ENCODE data around the gene WNT4. TPM values are rescaled to one million over a fixed set of nuclear protein-coding genes. Genes with fewer than 3 reads are reported as not detected.

WNT4 gene
- total RNA-seq, 1 experiment from 2014 or later, result 0.79 TPM

DNA sequence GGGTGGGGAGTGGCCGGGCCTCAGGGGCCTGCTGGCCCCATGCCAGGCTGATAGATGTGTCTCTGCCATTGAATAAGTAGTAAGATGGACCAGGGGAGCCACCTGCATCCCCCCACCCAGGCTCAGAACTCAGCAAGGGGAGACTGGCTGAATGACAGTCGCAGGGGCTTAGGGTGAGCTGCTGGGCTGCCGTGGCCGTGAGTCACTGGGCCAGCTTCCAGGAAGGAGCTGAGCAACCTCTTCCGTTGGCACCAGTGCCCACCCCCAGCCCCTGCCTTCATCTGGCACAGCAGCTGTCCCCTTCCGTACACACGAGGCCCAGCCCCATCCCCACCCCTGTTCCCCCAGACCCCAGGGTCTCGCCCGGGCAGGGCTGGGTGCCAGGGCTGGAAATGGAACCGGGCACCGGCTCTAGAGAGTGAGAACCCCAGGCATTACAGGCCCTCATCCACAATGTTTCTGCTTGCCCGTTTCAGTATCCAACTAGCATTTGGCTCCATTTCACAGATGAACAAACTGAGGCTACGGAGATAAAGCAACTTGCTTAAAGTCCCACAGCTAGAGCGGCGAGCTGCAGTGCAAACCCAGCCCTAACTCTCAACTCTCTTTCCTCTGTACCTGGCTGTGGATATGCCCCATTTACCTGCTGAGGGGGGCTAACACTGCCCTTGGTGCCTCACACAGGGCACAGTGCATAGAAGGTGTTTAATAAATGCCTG lies 10.2 kb downstream of the WNT4 start:
- Mint-ChIP-seq H3K27ac (ENCODE audit: unreplicated experiment) (no peak overlapping the region), H3K9me3 (ENCODE audit: unreplicated experiment) (no peaks in the 10 kb centered on the region), H3K27me3 (ENCODE audit: insufficient read depth, unreplicated experiment) (no peaks in the 10 kb centered on the region), H3K36me3 (ENCODE audit: insufficient read depth, unreplicated experiment) (peaks cover 13% of the 10 kb centered on the region), H3K4me1 (ENCODE audit: low read depth, unreplicated experiment) (no peaks in the 10 kb centered on the region), H3K4me3 (ENCODE audit: unreplicated experiment) (no peak overlapping the region)
- no peaks in the 10 kb centered on the region for H3K9me3 ChIP-seq
- H3K27me3 ChIP-seq (replicated peaks; ENCODE audit: control insufficient read depth, insufficient read depth, low read length), result no peaks in the 10 kb centered on the region; the same call in 1 of the 2 replicates
- TF ChIP-seq, protein P1, sequence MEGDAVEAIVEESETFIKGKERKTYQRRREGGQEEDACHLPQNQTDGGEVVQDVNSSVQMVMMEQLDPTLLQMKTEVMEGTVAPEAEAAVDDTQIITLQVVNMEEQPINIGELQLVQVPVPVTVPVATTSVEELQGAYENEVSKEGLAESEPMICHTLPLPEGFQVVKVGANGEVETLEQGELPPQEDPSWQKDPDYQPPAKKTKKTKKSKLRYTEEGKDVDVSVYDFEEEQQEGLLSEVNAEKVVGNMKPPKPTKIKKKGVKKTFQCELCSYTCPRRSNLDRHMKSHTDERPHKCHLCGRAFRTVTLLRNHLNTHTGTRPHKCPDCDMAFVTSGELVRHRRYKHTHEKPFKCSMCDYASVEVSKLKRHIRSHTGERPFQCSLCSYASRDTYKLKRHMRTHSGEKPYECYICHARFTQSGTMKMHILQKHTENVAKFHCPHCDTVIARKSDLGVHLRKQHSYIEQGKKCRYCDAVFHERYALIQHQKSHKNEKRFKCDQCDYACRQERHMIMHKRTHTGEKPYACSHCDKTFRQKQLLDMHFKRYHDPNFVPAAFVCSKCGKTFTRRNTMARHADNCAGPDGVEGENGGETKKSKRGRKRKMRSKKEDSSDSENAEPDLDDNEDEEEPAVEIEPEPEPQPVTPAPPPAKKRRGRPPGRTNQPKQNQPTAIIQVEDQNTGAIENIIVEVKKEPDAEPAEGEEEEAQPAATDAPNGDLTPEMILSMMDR (IDR thresholded peaks at IDR 0.05; ENCODE audit: insufficient read depth in 1 of 2, low read depth in 1 of 2, low read length in 1 of 2, severe bottlenecking in 1 of 2, unreplicated experiment in 1 of 2), result no peak
- intact Hi-C loops (cut with micrococcal nuclease; ENCODE audit: unreplicated experiment), result loop anchor here (1.0 to 5.0 kb wide), 2 partner anchors 145 to 284 kb away; no protein-coding TSS in a partner anchor
- ChIA-PET CTCF (interaction anchor here (0.6 kb wide), 1 partner anchor 282 kb away, joined by 3 read pairs; no protein-coding TSS in a partner anchor), POLR2A (no interaction called here)
- no TSS peak for BruUV-seq (replicated peaks)
- no peak for DNase-seq
- H3K36me3 ChIP-seq (ENCODE audit: control insufficient read depth, insufficient read depth, low read length), result no peaks in the 10 kb centered on the region
- no peaks in the 10 kb centered on the region for H3K4me1 ChIP-seq
- no peak overlapping the region for H3K4me3 ChIP-seq (ENCODE audit: low read depth, low read length)

DNA sequence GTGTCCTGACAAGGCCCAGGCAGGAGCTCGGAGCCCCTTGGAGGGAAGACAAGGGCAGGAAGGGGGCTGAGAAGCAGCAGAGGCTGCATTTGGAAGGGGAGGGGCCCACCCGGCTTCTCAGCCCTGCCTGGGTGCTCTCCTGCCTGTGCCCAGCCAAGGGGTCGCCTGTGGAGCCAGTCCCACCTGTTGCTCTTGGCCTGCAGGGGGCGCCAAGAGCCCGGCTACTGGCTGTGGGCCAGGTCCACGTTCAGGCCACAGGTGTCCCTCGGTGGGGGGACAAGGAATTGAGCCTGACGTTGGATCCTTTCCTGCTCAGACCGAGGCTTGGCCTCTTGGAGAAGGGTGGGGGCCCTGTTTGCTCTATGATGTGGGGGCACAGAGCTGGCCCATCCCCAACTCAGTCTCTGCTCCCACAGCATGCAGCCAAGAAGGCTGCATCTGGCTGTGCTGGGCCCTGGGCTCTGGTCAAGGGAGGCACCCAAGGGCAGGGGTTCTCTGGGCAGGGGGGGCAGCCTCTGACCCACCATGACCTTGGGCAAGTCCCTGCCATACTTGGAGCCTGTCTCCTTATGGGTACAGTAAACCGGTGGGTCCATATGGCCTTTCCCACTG lies 10.9 kb downstream of the WNT4 start:
- intact Hi-C loops (cut with micrococcal nuclease; ENCODE audit: unreplicated experiment), result loop anchor here (1.0 to 5.0 kb wide), 2 partner anchors 145 to 284 kb away; no protein-coding TSS in a partner anchor
- H3K4me3 ChIP-seq (ENCODE audit: low read depth, low read length), result no peak overlapping the region
- peaks cover 13% of the 10 kb centered on the region for H3K36me3 Mint-ChIP-seq (ENCODE audit: insufficient read depth, unreplicated experiment)
- no TSS peak for BruUV-seq (replicated peaks)
- H3K36me3 ChIP-seq (ENCODE audit: control insufficient read depth, insufficient read depth, low read length), result no peaks in the 10 kb centered on the region
- DNase-seq, result peak; percentile 67 to 78
- H3K4me1 ChIP-seq, result no peaks in the 10 kb centered on the region
- POLR2A ChIA-PET, result no interaction called here
- H3K9me3 ChIP-seq, result no peaks in the 10 kb centered on the region
- no peak overlapping the region for H3K27ac Mint-ChIP-seq (ENCODE audit: unreplicated experiment)
- no peaks in the 10 kb centered on the region for H3K27me3 Mint-ChIP-seq (ENCODE audit: insufficient read depth, unreplicated experiment)
- TF ChIP-seq, protein P1 (IDR thresholded peaks at IDR 0.05; ENCODE audit: insufficient read depth in 1 of 2, low read depth in 1 of 2, low read length in 1 of 2, severe bottlenecking in 1 of 2, unreplicated experiment in 1 of 2), result peak; percentile 88 to 90
- no peaks in the 10 kb centered on the region for H3K27me3 ChIP-seq (replicated peaks; ENCODE audit: control insufficient read depth, insufficient read depth, low read length)
- H3K4me1 Mint-ChIP-seq (ENCODE audit: low read depth, unreplicated experiment), result no peaks in the 10 kb centered on the region
- CTCF ChIA-PET, result interaction anchor here (0.6 to 1.6 kb wide), 4 partner anchors 8 to 299 kb away, joined by 3 to 6 read pairs (median 4); no protein-coding TSS in a partner anchor
- H3K4me3 Mint-ChIP-seq (ENCODE audit: unreplicated experiment), result no peak overlapping the region
- no peaks in the 10 kb centered on the region for H3K9me3 Mint-ChIP-seq (ENCODE audit: unreplicated experiment)

DNA sequence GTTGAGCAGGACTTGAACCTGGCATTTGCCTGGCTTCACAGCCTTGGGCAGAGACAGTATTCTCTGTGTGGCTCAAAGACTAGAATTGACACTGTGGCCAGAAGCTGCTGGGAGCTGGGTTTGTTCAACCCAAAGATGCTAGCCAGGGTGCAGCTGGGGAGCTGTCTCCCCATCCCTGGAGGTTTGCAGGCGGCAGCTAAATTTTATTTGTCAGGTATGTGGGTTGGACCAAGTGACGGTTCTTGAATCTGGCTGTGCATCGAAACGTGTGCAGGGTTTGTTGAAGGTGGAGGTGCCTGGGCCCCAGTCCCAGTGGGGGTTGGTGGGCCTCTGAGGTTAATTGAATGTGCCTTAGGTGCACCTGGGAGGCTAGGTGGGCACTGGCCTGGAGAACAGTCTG lies 11.8 kb downstream of the WNT4 start:
- Histone ChIP-seq H3K4me1 (no peaks in the 10 kb centered on the region), H3K36me3 (ENCODE audit: control insufficient read depth, insufficient read depth, low read length) (no peaks in the 10 kb centered on the region), H3K9me3 (no peaks in the 10 kb centered on the region), H3K4me3 (ENCODE audit: low read depth, low read length) (no peak overlapping the region), H3K27me3 (replicated peaks; ENCODE audit: control insufficient read depth, insufficient read depth, low read length) (no peaks in the 10 kb centered on the region)
- Mint-ChIP-seq H3K27ac (ENCODE audit: unreplicated experiment) (no peak overlapping the region), H3K4me1 (ENCODE audit: low read depth, unreplicated experiment) (no peaks in the 10 kb centered on the region), H3K36me3 (ENCODE audit: insufficient read depth, unreplicated experiment) (peaks cover 21% of the 10 kb centered on the region), H3K4me3 (ENCODE audit: unreplicated experiment) (no peak overlapping the region), H3K9me3 (ENCODE audit: unreplicated experiment) (no peaks in the 10 kb centered on the region), H3K27me3 (ENCODE audit: insufficient read depth, unreplicated experiment) (no peaks in the 10 kb centered on the region)
- ChIA-PET CTCF (interaction anchor here (1.1 to 1.6 kb wide), 2 partner anchors 9 to 286 kb away, joined by 5 to 6 read pairs; no protein-coding TSS in a partner anchor), POLR2A (no interaction called here)
- intact Hi-C loops (cut with micrococcal nuclease; ENCODE audit: unreplicated experiment), result loop anchor here (5.0 kb wide), 1 partner anchor 146 kb away; no protein-coding TSS in a partner anchor
- TF ChIP-seq, protein P1 (IDR thresholded peaks at IDR 0.05; ENCODE audit: insufficient read depth in 1 of 2, low read depth in 1 of 2, low read length in 1 of 2, severe bottlenecking in 1 of 2, unreplicated experiment in 1 of 2), result no peak
- BruUV-seq (replicated peaks), result no TSS peak
- DNase-seq, result no peak
